ENCODE measurements around the gene PDIA4.
A peak's percentile ranks its signal among the peaks of the same experiment; 100 is the strongest.
"Not testable (repeated sequence)": the region's sequence is repeated elsewhere in the genome, so short reads cannot be mapped to it uniquely, and the experiment has no call there.

The PDIA4 gene

GRCh38 chr7:148986742-148987009 is 41.6 kb downstream of the PDIA4 start:
- no peaks in the 10 kb centered on the region for H3K36me3 ChIP-seq (ENCODE audit: control insufficient read depth, insufficient read depth, low read length)
- H3K4me1 ChIP-seq (ENCODE audit: control insufficient read depth, insufficient read depth, low read length) = peaks cover 5% of the 10 kb centered on the region; the same call in 1 of the 2 replicates
- peaks cover 3% of the 10 kb centered on the region; the same call in 1 of the 2 replicates for H3K9me3 ChIP-seq (ENCODE audit: control insufficient read depth, insufficient read depth, low read depth, low read length)
- H3K27me3 ChIP-seq (ENCODE audit: control insufficient read depth, insufficient read depth, low read length) = no peaks in the 10 kb centered on the region
- H3K9ac ChIP-seq (ENCODE audit: low read length) = no peak overlapping the region
- H3K4me3 ChIP-seq (ENCODE audit: low read depth, low read length) = peak overlapping the region; percentile 69
- no peak overlapping the region for H3K27ac ChIP-seq (ENCODE audit: low read depth, low read length)

GRCh38 chr7:148983200-148984146 is 44.8 kb downstream of the PDIA4 start:
- H3K9me3 ChIP-seq (ENCODE audit: control insufficient read depth, insufficient read depth, low read depth, low read length) = no peaks in the 10 kb centered on the region
- no peaks in the 10 kb centered on the region for H3K36me3 ChIP-seq (ENCODE audit: control insufficient read depth, insufficient read depth, low read length)
- H3K27me3 ChIP-seq (ENCODE audit: control insufficient read depth, insufficient read depth, low read length) = no peaks in the 10 kb centered on the region
- peak overlapping the region; percentile 81 for H3K9ac ChIP-seq (ENCODE audit: low read length)
- peak overlapping the region; percentile 88 for H3K4me3 ChIP-seq (ENCODE audit: low read depth, low read length)
- H3K4me1 ChIP-seq (ENCODE audit: control insufficient read depth, insufficient read depth, low read length) = peaks cover 8% of the 10 kb centered on the region; the same call in 1 of the 2 replicates
- peak overlapping the region; percentile 89 for H3K27ac ChIP-seq (ENCODE audit: low read depth, low read length)

DNA sequence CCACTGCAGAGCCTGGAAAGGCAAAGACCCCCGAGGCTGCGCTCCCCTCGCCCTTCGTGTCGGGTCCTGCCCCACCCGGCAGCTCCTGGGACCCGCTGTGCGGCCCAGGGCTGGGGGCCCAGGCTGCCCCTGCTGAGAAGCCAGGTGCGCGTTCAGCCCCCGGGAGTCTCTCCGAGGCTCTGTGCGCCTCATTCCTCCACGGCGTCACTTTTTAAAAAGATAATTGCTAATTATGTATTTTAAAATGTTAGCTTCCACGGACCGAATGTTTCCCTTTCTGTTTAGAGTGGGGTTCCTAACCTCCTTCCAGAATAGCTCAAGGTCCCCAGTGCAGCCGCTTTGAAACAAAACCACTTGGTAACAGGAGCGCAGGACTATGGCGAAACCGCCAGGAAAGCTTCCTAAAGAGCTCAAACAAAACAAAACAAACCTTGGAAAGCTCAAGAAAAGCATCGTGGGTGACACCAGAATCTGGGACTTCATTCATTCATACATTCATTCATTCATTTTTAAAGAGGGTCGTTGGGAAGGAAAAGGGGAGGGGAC is 45.6 kb downstream of the PDIA4 start:
- no peaks in the 10 kb centered on the region for H3K9me3 ChIP-seq (ENCODE audit: control insufficient read depth, insufficient read depth, low read depth, low read length)
- no peak overlapping the region for H3K27ac ChIP-seq (ENCODE audit: low read depth, low read length)
- peak overlapping the region; percentile 88 for H3K4me3 ChIP-seq (ENCODE audit: low read depth, low read length)
- H3K4me1 ChIP-seq (ENCODE audit: control insufficient read depth, insufficient read depth, low read length) = peaks cover 13% of the 10 kb centered on the region
- H3K9ac ChIP-seq (ENCODE audit: low read length) = peak overlapping the region; percentile 39
- no peaks in the 10 kb centered on the region for H3K36me3 ChIP-seq (ENCODE audit: control insufficient read depth, insufficient read depth, low read length)
- no peaks in the 10 kb centered on the region for H3K27me3 ChIP-seq (ENCODE audit: control insufficient read depth, insufficient read depth, low read length)

- H3K27ac ChIP-seq (ENCODE audit: low read depth, low read length) = no peak overlapping the region
- no peak overlapping the region for H3K4me3 ChIP-seq (ENCODE audit: low read depth, low read length)
- no peak overlapping the region for H3K9ac ChIP-seq (ENCODE audit: low read length)
- H3K36me3 ChIP-seq (ENCODE audit: control insufficient read depth, insufficient read depth, low read length) = no peaks in the 10 kb centered on the region
- no peaks in the 10 kb centered on the region for H3K27me3 ChIP-seq (ENCODE audit: control insufficient read depth, insufficient read depth, low read length)
- H3K4me1 ChIP-seq (ENCODE audit: control insufficient read depth, insufficient read depth, low read length) = peaks cover 19% of the 10 kb centered on the region
- no peaks in the 10 kb centered on the region for H3K9me3 ChIP-seq (ENCODE audit: control insufficient read depth, insufficient read depth, low read depth, low read length)
These were observed 48.5 kb downstream of the PDIA4 start for GRCh38 chr7:148979827-148980226.

DNA sequence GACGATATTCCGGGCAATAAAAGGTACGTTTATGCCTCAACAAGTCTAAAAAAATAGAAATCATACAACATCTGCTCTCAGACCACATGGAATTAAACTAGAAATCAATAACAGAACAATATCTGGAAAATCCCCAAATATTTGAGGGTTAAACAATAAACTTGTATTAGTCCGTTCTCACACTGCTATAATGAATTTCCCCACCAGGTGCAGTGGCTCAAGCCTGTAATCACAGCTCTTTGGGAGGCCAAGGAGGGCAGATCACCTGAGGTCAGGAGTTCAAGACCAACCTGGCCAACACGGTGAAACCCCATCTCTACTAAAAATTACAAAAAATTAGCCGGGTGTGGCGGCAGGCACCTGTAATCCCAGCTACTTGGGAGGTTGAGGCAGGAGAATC is 49.2 kb downstream of the PDIA4 start:
- H3K9me3 ChIP-seq (ENCODE audit: control insufficient read depth, insufficient read depth, low read depth, low read length); H3K36me3 ChIP-seq (ENCODE audit: control insufficient read depth, insufficient read depth, low read length); H3K27ac ChIP-seq (ENCODE audit: low read depth, low read length); H3K27me3 ChIP-seq (ENCODE audit: control insufficient read depth, insufficient read depth, low read length); H3K9ac ChIP-seq (ENCODE audit: low read length); H3K4me3 ChIP-seq (ENCODE audit: low read depth, low read length): not testable (repeated sequence)
- peaks cover 17% of the 10 kb centered on the region for H3K4me1 ChIP-seq (ENCODE audit: control insufficient read depth, insufficient read depth, low read length)

GRCh38 chr7:148978091-148978490 is 50.2 kb downstream of the PDIA4 start:
- Histone ChIP-seq H3K4me3 (ENCODE audit: low read depth, low read length) (no peak overlapping the region), H3K4me1 (ENCODE audit: control insufficient read depth, insufficient read depth, low read length) (peaks cover 14% of the 10 kb centered on the region), H3K27me3 (ENCODE audit: control insufficient read depth, insufficient read depth, low read length) (no peaks in the 10 kb centered on the region), H3K27ac (ENCODE audit: low read depth, low read length) (no peak overlapping the region), H3K36me3 (ENCODE audit: control insufficient read depth, insufficient read depth, low read length) (no peaks in the 10 kb centered on the region), H3K9me3 (ENCODE audit: control insufficient read depth, insufficient read depth, low read depth, low read length) (no peaks in the 10 kb centered on the region), H3K9ac (ENCODE audit: low read length) (no peak overlapping the region)

GRCh38 chr7:148975896-148976295 is 52.4 kb downstream of the PDIA4 start:
- Histone ChIP-seq H3K4me1 (ENCODE audit: control insufficient read depth, insufficient read depth, low read length) (peaks cover 14% of the 10 kb centered on the region), H3K27ac (ENCODE audit: low read depth, low read length) (no peak overlapping the region), H3K36me3 (ENCODE audit: control insufficient read depth, insufficient read depth, low read length) (no peaks in the 10 kb centered on the region), H3K9ac (ENCODE audit: low read length) (no peak overlapping the region), H3K27me3 (ENCODE audit: control insufficient read depth, insufficient read depth, low read length) (no peaks in the 10 kb centered on the region), H3K4me3 (ENCODE audit: low read depth, low read length) (no peak overlapping the region), H3K9me3 (ENCODE audit: control insufficient read depth, insufficient read depth, low read depth, low read length) (no peaks in the 10 kb centered on the region)

- no peaks in the 10 kb centered on the region for H3K27me3 ChIP-seq (ENCODE audit: control insufficient read depth, insufficient read depth, low read length)
- H3K4me3 ChIP-seq (ENCODE audit: low read depth, low read length) = no peak overlapping the region
- no peaks in the 10 kb centered on the region for H3K36me3 ChIP-seq (ENCODE audit: control insufficient read depth, insufficient read depth, low read length)
- H3K9me3 ChIP-seq (ENCODE audit: control insufficient read depth, insufficient read depth, low read depth, low read length) = no peaks in the 10 kb centered on the region
- peaks cover 9% of the 10 kb centered on the region for H3K4me1 ChIP-seq (ENCODE audit: control insufficient read depth, insufficient read depth, low read length)
- no peak overlapping the region for H3K9ac ChIP-seq (ENCODE audit: low read length)
- H3K27ac ChIP-seq (ENCODE audit: low read depth, low read length) = no peak overlapping the region
These were observed 55.0 kb downstream of the PDIA4 start for GRCh38 chr7:148973256-148973655.

DNA sequence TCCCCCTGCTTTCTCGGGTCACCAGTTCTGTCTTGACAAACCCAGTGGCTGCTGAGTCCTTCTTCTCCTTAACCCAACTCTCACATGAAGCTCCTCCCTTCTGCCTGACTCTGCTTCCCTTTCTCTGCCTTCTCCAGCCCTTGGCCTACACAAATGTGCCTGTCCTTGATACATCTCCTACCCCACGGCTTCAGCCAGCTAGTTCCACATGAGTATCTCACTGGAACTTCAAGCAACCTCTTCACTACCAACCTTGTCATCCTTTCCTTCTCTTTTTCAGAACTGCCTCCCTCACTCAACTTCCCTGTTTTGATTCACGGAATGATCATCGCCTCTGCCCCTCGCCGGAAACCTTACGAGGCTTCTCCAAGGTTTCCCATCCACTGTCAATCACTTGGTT is 55.9 kb downstream of the PDIA4 start:
- Histone ChIP-seq H3K27ac (ENCODE audit: low read depth, low read length) (no peak overlapping the region), H3K9me3 (ENCODE audit: control insufficient read depth, insufficient read depth, low read depth, low read length) (no peaks in the 10 kb centered on the region), H3K36me3 (ENCODE audit: control insufficient read depth, insufficient read depth, low read length) (no peaks in the 10 kb centered on the region), H3K9ac (ENCODE audit: low read length) (no peak overlapping the region), H3K4me3 (ENCODE audit: low read depth, low read length) (no peak overlapping the region), H3K27me3 (ENCODE audit: control insufficient read depth, insufficient read depth, low read length) (no peaks in the 10 kb centered on the region), H3K4me1 (ENCODE audit: control insufficient read depth, insufficient read depth, low read length) (peaks cover 6% of the 10 kb centered on the region)

GRCh38 chr7:148967602-148968001 is 60.7 kb downstream of the PDIA4 start:
- Histone ChIP-seq H3K4me3 (ENCODE audit: low read depth, low read length) (no peak overlapping the region), H3K4me1 (ENCODE audit: control insufficient read depth, insufficient read depth, low read length) (0 out of 2 replicates have a peak, but pooled peaks cover 9% of the 10 kb centered on the region), H3K36me3 (ENCODE audit: control insufficient read depth, insufficient read depth, low read length) (no peaks in the 10 kb centered on the region), H3K9me3 (ENCODE audit: control insufficient read depth, insufficient read depth, low read depth, low read length) (no peaks in the 10 kb centered on the region), H3K27ac (ENCODE audit: low read depth, low read length) (no peak overlapping the region), H3K9ac (ENCODE audit: low read length) (no peak overlapping the region), H3K27me3 (ENCODE audit: control insufficient read depth, insufficient read depth, low read length) (no peaks in the 10 kb centered on the region)

GRCh38 chr7:148967032-148967372 is 61.3 kb downstream of the PDIA4 start:
- Histone ChIP-seq H3K9me3 (ENCODE audit: control insufficient read depth, insufficient read depth, low read depth, low read length) (no peaks in the 10 kb centered on the region), H3K36me3 (ENCODE audit: control insufficient read depth, insufficient read depth, low read length) (no peaks in the 10 kb centered on the region), H3K4me3 (ENCODE audit: low read depth, low read length) (no peak overlapping the region), H3K27me3 (ENCODE audit: control insufficient read depth, insufficient read depth, low read length) (no peaks in the 10 kb centered on the region), H3K4me1 (ENCODE audit: control insufficient read depth, insufficient read depth, low read length) (0 out of 2 replicates have a peak, but pooled peaks cover 9% of the 10 kb centered on the region), H3K9ac (ENCODE audit: low read length) (no peak overlapping the region), H3K27ac (ENCODE audit: low read depth, low read length) (no peak overlapping the region)
